Neuronal stem cell (in vitro differentiated cells): ENCODE measurements around the gene RAB3GAP1.

Experiments used
- DNase-seq: peaks from one replicate; pipeline ENCODE4 v3.0.0-alpha.2; 2013; ENCODE audit warnings: low spot score
- H2AFZ ChIP-seq: one replicate; pipeline ENCODE4 v1.6.1; 2013; ENCODE audit warnings: mild to moderate bottlenecking, low read length, inconsistent platforms
- H2AK5ac ChIP-seq: 2 replicates; pipeline ENCODE4 v1.6.1; 2013; ENCODE audit warnings: low read depth, mild to moderate bottlenecking, inconsistent platforms, low read length, moderate library complexity, mixed read lengths
- H2BK120ac ChIP-seq: 2 replicates; pipeline ENCODE4 v1.6.1; 2013; ENCODE audit warnings: low read depth, mild to moderate bottlenecking, inconsistent platforms, low read length, moderate library complexity, mixed read lengths
- H2BK12ac ChIP-seq: one replicate; pipeline ENCODE4 v1.6.1; 2013; ENCODE audit warnings: low read length, inconsistent platforms
- H2BK15ac ChIP-seq: 2 replicates; pipeline ENCODE4 v1.6.1; 2013; ENCODE audit warnings: mild to moderate bottlenecking, low read length, inconsistent platforms, mixed read lengths
- H2BK5ac ChIP-seq: one replicate; pipeline ENCODE4 v1.6.1; 2013; ENCODE audit warnings: inconsistent platforms, mild to moderate bottlenecking, low read length, moderate library complexity
- H3K14ac ChIP-seq: one replicate; pipeline ENCODE4 v1.6.1; 2013; ENCODE audit warnings: low read length, inconsistent platforms
- H3K18ac ChIP-seq: 2 replicates; pipeline ENCODE4 v1.6.1; 2013; ENCODE audit warnings: low read length, inconsistent platforms
- H3K23ac ChIP-seq: 2 replicates; pipeline ENCODE4 v1.6.1; 2013; ENCODE audit warnings: low read depth, mild to moderate bottlenecking, mixed read lengths, low read length, inconsistent platforms; ENCODE audit not compliant: poor library complexity
- H3K27ac ChIP-seq: replicated peaks from 3 replicates; pipeline ENCODE4 v1.5.1; 2013; ENCODE audit warnings: low read length, inconsistent platforms
- H3K27me3 ChIP-seq, 3 experiments: 2 replicates each; pipeline ENCODE4 v1.6.1; 2013; ENCODE audit warnings: low read length in 3 of 3, mild to moderate bottlenecking in 2 of 3, inconsistent platforms in 1 of 3, low read depth in 1 of 3, mixed read lengths in 1 of 3, moderate library complexity in 1 of 3; ENCODE audit not compliant: control insufficient read depth in 3 of 3, insufficient read depth in 3 of 3
- H3K36me3 ChIP-seq, 2 donors: replicated peaks in 1 of 2; 2 replicates each; pipeline ENCODE4 v1.6.1; 2013; ENCODE audit warnings: low read length in 2 of 2; ENCODE audit not compliant: control insufficient read depth in 2 of 2, insufficient read depth in 2 of 2
- H3K4ac ChIP-seq: 2 replicates; pipeline ENCODE4 v1.6.1; 2013; ENCODE audit warnings: inconsistent platforms, mild to moderate bottlenecking, low read length, moderate library complexity
- H3K4me1 ChIP-seq, 2 donors: 1 replicate in 1 of 2; 2 replicates in 1 of 2; pipeline ENCODE4 v1.6.1; 2013; ENCODE audit warnings: low read length in 2 of 2, low read depth in 1 of 2; ENCODE audit not compliant: control insufficient read depth in 2 of 2, insufficient read depth in 1 of 2
- H3K4me2 ChIP-seq: one replicate; pipeline ENCODE4 v1.6.1; 2013; ENCODE audit warnings: mild to moderate bottlenecking, low read length, inconsistent platforms; ENCODE audit not compliant: insufficient read depth, poor library complexity, severe bottlenecking
- H3K4me3 ChIP-seq, 2 donors: 2 replicates each; pipeline ENCODE4 v1.5.1; 2013; ENCODE audit warnings: low read length in 2 of 2, mild to moderate bottlenecking in 2 of 2, inconsistent platforms in 1 of 2, moderate library complexity in 1 of 2
- H3K79me1 ChIP-seq: one replicate; pipeline ENCODE4 v1.6.1; 2013; ENCODE audit warnings: low read depth, mild to moderate bottlenecking, inconsistent platforms, low read length, moderate library complexity
- H3K9ac ChIP-seq: one replicate; pipeline ENCODE4 v1.6.1; 2013; ENCODE audit warnings: mild to moderate bottlenecking, low read depth, low read length, inconsistent platforms; ENCODE audit not compliant: poor library complexity
- H3K9me3 ChIP-seq, 2 donors: replicated peaks in 1 of 2; 2 replicates each; pipeline versions ENCODE3 to v1.6.1; 2013; ENCODE audit warnings: low read length in 2 of 2, mild to moderate bottlenecking in 2 of 2, inconsistent platforms in 1 of 2, low read depth in 1 of 2, mixed read lengths in 1 of 2, moderate library complexity in 1 of 2; ENCODE audit not compliant: control insufficient read depth in 2 of 2, insufficient read depth in 1 of 2
- H4K8ac ChIP-seq: one replicate; pipeline ENCODE4 v1.6.1; 2013; ENCODE audit warnings: low read depth, mild to moderate bottlenecking, inconsistent platforms, low read length, moderate library complexity
- H4K91ac ChIP-seq: one replicate; pipeline ENCODE4 v1.6.1; 2013; ENCODE audit warnings: low read length, low read depth, mild to moderate bottlenecking, inconsistent platforms; ENCODE audit not compliant: poor library complexity
- WGBS, 2 donors: extraction: QIAGEN DNeasy Blood & Tissue Kit; methylation state at CpG; one replicate each; pipeline ENCODE4 v1.1.7; 2013; ENCODE audit warnings: missing lambda C conversion rate in 2 of 2, mixed read lengths in 1 of 2; ENCODE audit not compliant: insufficient read length in 2 of 2, insufficient replicate concordance in 1 of 2; ENCODE audit errors: extremely low coverage in 2 of 2; 5-methylcytosine and 5-hydroxymethylcytosine counted together

The RAB3GAP1 gene

GRCh38 chr2:135130751-135131150 lies 78.7 kb downstream of the RAB3GAP1 start:
- Histone ChIP-seq H3K36me3 (peaks cover 6 to 90% of the 10 kb centered on the region in 2 donors), H3K18ac (no peak overlapping the region), H2BK5ac (no peak overlapping the region), H4K8ac (no peak overlapping the region), H2AFZ (no peak overlapping the region), H3K23ac (no peak overlapping the region), H2BK12ac (no peak overlapping the region), H3K4me2 (no peak overlapping the region), H3K4me3 (no peak overlapping the region), H2BK120ac (no peak overlapping the region), H3K27me3 (no peaks in the 10 kb centered on the region), H2AK5ac (no peak overlapping the region), H3K9me3 (no peaks in the 10 kb centered on the region), H3K4ac (no peak overlapping the region), H3K4me1 (peaks cover 0 to 4% of the 10 kb centered on the region in 2 donors), H3K27ac (no peak overlapping the region), H3K79me1 (no peaks in the 10 kb centered on the region), H4K91ac (no peak overlapping the region), H3K9ac (no peak overlapping the region), H2BK15ac (no peak overlapping the region), H3K14ac (no peak overlapping the region)
- peak; percentile 17 for DNase-seq
- no CpG with 5 or more reads among the region's 2 CpGs for WGBS, 2 donors

- peaks cover 6 to 92% of the 10 kb centered on the region in 2 donors for H3K36me3 ChIP-seq
- no peak overlapping the region for H3K23ac ChIP-seq
- no peak overlapping the region for H3K9ac ChIP-seq
- no peak overlapping the region for H3K27ac ChIP-seq
- no peak overlapping the region for H2BK120ac ChIP-seq
- no peaks in the 10 kb centered on the region for H3K9me3 ChIP-seq
- no peak for DNase-seq
- no peak overlapping the region for H2BK5ac ChIP-seq
- no peak overlapping the region for H2AK5ac ChIP-seq
- H3K4me3 ChIP-seq = no peak overlapping the region
- no CpG with 5 or more reads among the region's 1 CpG for WGBS, 2 donors
- H4K91ac ChIP-seq = no peak overlapping the region
- no peak overlapping the region for H3K14ac ChIP-seq
- no peak overlapping the region for H2BK12ac ChIP-seq
- no peaks in the 10 kb centered on the region for H3K79me1 ChIP-seq
- peaks cover 0 to 4% of the 10 kb centered on the region in 2 donors for H3K4me1 ChIP-seq
- H3K27me3 ChIP-seq = no peaks in the 10 kb centered on the region
- H3K4ac ChIP-seq = no peak overlapping the region
- no peak overlapping the region for H2BK15ac ChIP-seq
- H3K4me2 ChIP-seq = no peak overlapping the region
- H4K8ac ChIP-seq = no peak overlapping the region
- no peak overlapping the region for H2AFZ ChIP-seq
- no peak overlapping the region for H3K18ac ChIP-seq
Measured at GRCh38 chr2:135132314-135132713, 80.2 kb downstream of the RAB3GAP1 start.

- no peaks in the 10 kb centered on the region for H3K4me1 ChIP-seq
- no peak overlapping the region for H3K4me3 ChIP-seq
- no peak overlapping the region for H2BK5ac ChIP-seq
- no peak overlapping the region for H3K9ac ChIP-seq
- no peak overlapping the region for H4K91ac ChIP-seq
- no peak overlapping the region for H3K27ac ChIP-seq
- H2AK5ac ChIP-seq = no peak overlapping the region
- no peak overlapping the region for H3K18ac ChIP-seq
- H4K8ac ChIP-seq = no peak overlapping the region
- no peak overlapping the region for H2AFZ ChIP-seq
- H3K4me2 ChIP-seq = no peak overlapping the region
- no peaks in the 10 kb centered on the region for H3K79me1 ChIP-seq
- H2BK12ac ChIP-seq = no peak overlapping the region
- H3K4ac ChIP-seq = no peak overlapping the region
- H3K27me3 ChIP-seq = no peaks in the 10 kb centered on the region
- no peak overlapping the region for H2BK15ac ChIP-seq
- H3K9me3 ChIP-seq = peaks cover 0 to 27% of the 10 kb centered on the region in 2 donors
- no peak overlapping the region for H3K14ac ChIP-seq
- peaks cover 4 to 78% of the 10 kb centered on the region in 2 donors for H3K36me3 ChIP-seq
- H2BK120ac ChIP-seq = no peak overlapping the region
- DNase-seq = no peak
- H3K23ac ChIP-seq = no peak overlapping the region
Measured at GRCh38 chr2:135140606-135141005, 88.5 kb downstream of the RAB3GAP1 start.

DNA sequence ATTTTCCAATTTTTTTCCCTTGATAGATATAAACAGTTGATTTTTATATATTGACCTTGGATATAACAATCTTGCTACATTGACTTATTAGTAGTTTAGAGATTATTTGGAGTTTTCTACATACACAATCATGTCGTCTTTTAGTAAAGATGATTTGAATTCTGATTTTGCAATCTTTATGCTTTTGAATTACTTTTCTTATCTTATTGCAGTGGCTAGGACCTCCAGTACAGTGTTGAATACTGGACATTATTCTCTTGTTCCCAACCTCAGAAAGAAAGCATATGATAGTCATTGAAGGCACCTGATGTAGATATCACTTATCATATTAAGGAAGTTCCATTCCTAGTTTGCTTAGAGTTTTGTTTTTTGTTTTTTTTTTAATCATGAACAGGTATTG lies 90.2 kb downstream of the RAB3GAP1 start:
- Histone ChIP-seq H3K79me1 (no peaks in the 10 kb centered on the region), H3K14ac (no peak overlapping the region), H3K4me1 (no peaks in the 10 kb centered on the region), H3K18ac (no peak overlapping the region), H2AK5ac (no peak overlapping the region), H2AFZ (no peak overlapping the region), H2BK120ac (no peak overlapping the region), H3K23ac (no peak overlapping the region), H3K9me3 (peaks cover 0 to 27% of the 10 kb centered on the region in 2 donors), H2BK15ac (no peak overlapping the region), H2BK12ac (no peak overlapping the region), H3K4ac (no peak overlapping the region), H4K8ac (no peak overlapping the region), H3K4me2 (no peak overlapping the region), H3K9ac (no peak overlapping the region), H3K27me3 (no peaks in the 10 kb centered on the region), H3K4me3 (no peak overlapping the region), H4K91ac (no peak overlapping the region), H3K27ac (no peak overlapping the region), H3K36me3 (peaks cover 3 to 61% of the 10 kb centered on the region in 2 donors), H2BK5ac (no peak overlapping the region)
- no peak for DNase-seq
- no CpG with 5 or more reads among the region's 1 CpG for WGBS, 2 donors
